DOHH2 (cell line): Measurements from ENCODE around the gene GRIK2.

ENCODE experiments used
- H3F3A ChIP-seq: fragments of 200-600 bp; sonication (generic), shearing (Covaris generic); 2 replicates; pipeline ENCODE4 v1.6.0; 2016; ENCODE audit warnings: antibody characterized with exemption, mild to moderate bottlenecking; ENCODE audit not compliant: control insufficient read depth, insufficient read depth
- H3K27ac ChIP-seq: fragments of 200-600 bp; sonication (generic); 2 replicates; pipeline ENCODE4 v1.5.1; 2014; ENCODE audit warnings: low read depth, mild to moderate bottlenecking, low read length, moderate library complexity
- H3K27me3 ChIP-seq: fragments of 200-600 bp; sonication (generic); 2 replicates; pipeline ENCODE4 v1.6.1; 2014; ENCODE audit warnings: mild to moderate bottlenecking, low read length, mixed read lengths; ENCODE audit not compliant: control insufficient read depth
- H3K36me3 ChIP-seq: fragments of 200-600 bp; sonication (generic); 2 replicates; pipeline ENCODE4 v1.6.1; 2014; ENCODE audit warnings: mild to moderate bottlenecking, low read length, moderate library complexity, mixed read lengths; ENCODE audit not compliant: control insufficient read depth
- H3K4me1 ChIP-seq: fragments of 200-600 bp; sonication (generic); 2 replicates; pipeline ENCODE4 v1.6.1; 2014; ENCODE audit warnings: mild to moderate bottlenecking, low read length, mixed read lengths; ENCODE audit not compliant: control insufficient read depth
- H3K4me2 ChIP-seq: fragments of 200-600 bp; sonication (generic); 2 replicates; pipeline ENCODE4 v1.6.0; 2014; ENCODE audit warnings: mild to moderate bottlenecking, low read length, moderate library complexity
- H3K4me3 ChIP-seq: fragments of 200-600 bp; sonication (generic); 2 replicates; pipeline ENCODE4 v1.5.1; 2014; ENCODE audit warnings: mild to moderate bottlenecking, low read length, mixed read lengths
- H3K79me2 ChIP-seq: fragments of 200-600 bp; sonication (generic); 2 replicates; pipeline ENCODE4 v1.6.1; 2014; ENCODE audit warnings: mild to moderate bottlenecking, low read length, mixed read lengths; ENCODE audit not compliant: control insufficient read depth
- H3K9me2 ChIP-seq: fragments of 200-600 bp; sonication (generic); replicated peaks from 2 replicates; pipeline ENCODE4 v1.6.1; 2014; ENCODE audit warnings: mild to moderate bottlenecking, low read length, mixed read lengths; ENCODE audit not compliant: control insufficient read depth
- H3K9me3 ChIP-seq: fragments of 200-600 bp; sonication (generic); 2 replicates; pipeline ENCODE4 v1.6.1; 2014; ENCODE audit warnings: antibody characterized with exemption, low read length, mixed read lengths; ENCODE audit not compliant: control insufficient read depth, insufficient read depth
- H4K20me1 ChIP-seq: fragments of 200-600 bp; sonication (generic); 2 replicates; pipeline ENCODE4 v1.6.0; 2014; ENCODE audit warnings: low read depth, mild to moderate bottlenecking, antibody characterized with exemption, low read length, moderate library complexity; ENCODE audit not compliant: control insufficient read depth, insufficient read depth
- CTCF ChIP-seq: fragments of 200-600 bp; sonication (generic); IDR thresholded peaks from one replicate; pipeline ENCODE4 v1.5.1; 2014; ENCODE audit warnings: antibody characterized with exemption, mild to moderate bottlenecking, low read depth, low read length; ENCODE audit not compliant: poor library complexity, severe bottlenecking
- EZH2phosphoT487 ChIP-seq: fragments of 200-600 bp; sonication (generic); IDR thresholded peaks from 2 replicates; pipeline ENCODE4 v1.6.1; 2017; ENCODE audit warnings: borderline replicate concordance, mild to moderate bottlenecking, antibody characterized with exemption, low read length, moderate library complexity, mixed read lengths

GRIK2 gene

GRCh38 chr6:101730954-101731353 is 337.4 kb downstream of the GRIK2 start:
- Histone ChIP-seq H3F3A (no peaks in the 10 kb centered on the region), H3K27me3 (no peaks in the 10 kb centered on the region), H4K20me1 (no peaks in the 10 kb centered on the region), H3K9me3 (peaks cover 4% of the 10 kb centered on the region; the same call in 1 of the 2 replicates), H3K79me2 (no peaks in the 10 kb centered on the region), H3K4me2 (no peak overlapping the region), H3K4me3 (no peak overlapping the region), H3K36me3 (no peaks in the 10 kb centered on the region), H3K4me1 (no peaks in the 10 kb centered on the region), H3K27ac (no peak overlapping the region), H3K9me2 (no peaks in the 10 kb centered on the region)
- no peak for TF ChIP-seq CTCF
- no peak for TF ChIP-seq EZH2phosphoT487

GRCh38 chr6:101733899-101734298 is 340.4 kb downstream of the GRIK2 start:
- H3K27me3 ChIP-seq = no peaks in the 10 kb centered on the region
- no peaks in the 10 kb centered on the region for H4K20me1 ChIP-seq

GRCh38 chr6:101738481-101738880 is 345.0 kb downstream of the GRIK2 start:
- Histone ChIP-seq H3K9me3 (peaks cover 6% of the 10 kb centered on the region; the same call in 1 of the 2 replicates), H3K79me2 (no peaks in the 10 kb centered on the region), H3K9me2 (no peaks in the 10 kb centered on the region), H3K4me3 (no peak overlapping the region), H3K4me1 (no peaks in the 10 kb centered on the region), H3K27me3 (no peaks in the 10 kb centered on the region), H3F3A (no peaks in the 10 kb centered on the region), H3K4me2 (no peak overlapping the region), H3K27ac (no peak overlapping the region), H3K36me3 (no peaks in the 10 kb centered on the region), H4K20me1 (no peaks in the 10 kb centered on the region)
- TF ChIP-seq EZH2phosphoT487 (no peak), CTCF (no peak)

More at GRCh38 chr6:101733899-101734298, 340.4 kb downstream of the GRIK2 start:
- no peaks in the 10 kb centered on the region for H3K79me2 ChIP-seq
- no peaks in the 10 kb centered on the region for H3K4me1 ChIP-seq
- no peaks in the 10 kb centered on the region for H3K9me2 ChIP-seq
- H3K27ac ChIP-seq = no peak overlapping the region
- H3K4me3 ChIP-seq = no peak overlapping the region
- TF ChIP-seq CTCF (no peak), EZH2phosphoT487 (no peak)
- H3K9me3 ChIP-seq = peaks cover 6% of the 10 kb centered on the region; the same call in 1 of the 2 replicates
- no peak overlapping the region for H3K4me2 ChIP-seq
- H3F3A ChIP-seq = no peaks in the 10 kb centered on the region
- no peaks in the 10 kb centered on the region for H3K36me3 ChIP-seq

GRCh38 chr6:101740631-101741030 is 347.1 kb downstream of the GRIK2 start:
- Histone ChIP-seq H3K36me3 (no peaks in the 10 kb centered on the region), H3K27ac (no peak overlapping the region), H3K4me3 (no peak overlapping the region), H3K27me3 (no peaks in the 10 kb centered on the region), H3K9me2 (no peaks in the 10 kb centered on the region), H4K20me1 (no peaks in the 10 kb centered on the region), H3F3A (no peaks in the 10 kb centered on the region), H3K9me3 (peaks cover 5% of the 10 kb centered on the region; the same call in 1 of the 2 replicates), H3K79me2 (no peaks in the 10 kb centered on the region), H3K4me1 (no peaks in the 10 kb centered on the region), H3K4me2 (no peak overlapping the region)
- TF ChIP-seq EZH2phosphoT487 = no peak
- no peak for TF ChIP-seq CTCF
